NCI-H2081 treated with DMSO at 0.1 percent for 48 hours (cell line): Measurements from ENCODE around the gene HDAC5.

ENCODE experiments used
- DNase-seq: peaks from one replicate; lab custom pipeline; 2025; lab: John Stamatoyannopoulos, UW

Gene HDAC5

DNA sequence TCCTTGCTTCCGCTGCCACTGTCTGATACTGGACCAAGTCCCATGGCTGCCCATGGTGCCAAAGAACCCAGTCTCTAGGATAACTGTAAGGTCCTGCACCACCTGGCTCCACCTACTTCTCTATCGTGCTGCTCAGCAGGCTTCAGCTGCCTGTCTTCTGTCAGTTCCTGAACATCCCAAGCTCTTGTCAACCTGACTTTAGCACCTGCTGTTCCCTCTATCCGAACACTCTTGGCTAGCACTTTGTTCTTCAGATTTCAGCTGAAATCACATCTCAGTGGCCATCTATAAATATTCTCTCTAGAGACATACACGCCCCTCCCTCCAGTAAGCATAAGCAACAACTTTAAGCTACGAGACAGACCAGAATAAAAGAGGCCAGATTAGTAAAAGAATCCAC lies 93.7 kb downstream of the HDAC5 start:
- DNase-seq = no peak
